SU-DHL-6 (cell line): ENCODE results near the gene KRT82.

Experiments used
- H2AFZ ChIP-seq: fragments of 200-600 bp; sonication (generic); 2 replicates; pipeline ENCODE4 v1.6.1; 2014; ENCODE audit warnings: low read depth, mild to moderate bottlenecking, moderate library complexity, mixed read lengths, antibody characterized with exemption, low read length; ENCODE audit not compliant: severe bottlenecking
- H3F3A ChIP-seq: fragments of 200-600 bp; shearing (Covaris generic); 2 replicates; pipeline ENCODE4 v1.6.0; 2016; ENCODE audit warnings: antibody characterized with exemption, mild to moderate bottlenecking; ENCODE audit not compliant: insufficient read depth
- H3K27ac ChIP-seq: fragments of 200-600 bp; sonication (generic); 2 replicates; pipeline ENCODE4 v1.5.1; 2016; ENCODE audit warnings: low read depth, mild to moderate bottlenecking, low read length, moderate library complexity, mixed read lengths
- H3K27me3 ChIP-seq: fragments of 200-600 bp; sonication (generic), shearing (Covaris generic); 2 replicates; pipeline ENCODE4 v1.6.0; 2014; ENCODE audit warnings: mild to moderate bottlenecking, low read length
- H3K36me3 ChIP-seq: fragments of 200-600 bp; sonication (generic); 2 replicates; pipeline ENCODE4 v1.6.1; 2014; ENCODE audit warnings: mild to moderate bottlenecking, low read length, mixed read lengths
- H3K4me2 ChIP-seq: fragments of 300-600, 200-600 bp; shearing (Covaris generic), sonication (generic); 2 replicates; pipeline ENCODE4 v1.6.0; 2014; ENCODE audit warnings: low read length, low read depth, mild to moderate bottlenecking; ENCODE audit not compliant: poor library complexity, severe bottlenecking
- H3K4me3 ChIP-seq: fragments of 200-600 bp; sonication (generic); 2 replicates; pipeline ENCODE4 v1.5.1; 2014; ENCODE audit warnings: antibody characterized with exemption, low read length, mild to moderate bottlenecking, mixed read lengths; ENCODE audit not compliant: insufficient read depth, poor library complexity, severe bottlenecking
- H3K79me2 ChIP-seq: fragments of 200-600 bp; sonication (generic); 2 replicates; pipeline ENCODE4 v1.6.1; 2014; ENCODE audit warnings: mild to moderate bottlenecking, low read length, moderate library complexity; ENCODE audit not compliant: insufficient read depth
- H3K9ac ChIP-seq: fragments of 200-600 bp; sonication (generic); 2 replicates; pipeline ENCODE4 v1.7.0; 2014; ENCODE audit warnings: mild to moderate bottlenecking, low read length
- H3K9me2 ChIP-seq: fragments of 200-600 bp; sonication (generic); replicated peaks from 2 replicates; pipeline ENCODE4 v1.6.1; 2014; ENCODE audit warnings: low read length; ENCODE audit not compliant: insufficient read depth
- H3K9me3 ChIP-seq: fragments of 200-600 bp; sonication (generic); 2 replicates; pipeline ENCODE4 v1.6.1; 2014; ENCODE audit warnings: low read length, mixed read lengths; ENCODE audit not compliant: insufficient read depth
- H4K20me1 ChIP-seq: fragments of 200-600 bp; sonication (generic); 2 replicates; pipeline ENCODE4 v1.6.1; 2014; ENCODE audit warnings: low read depth, mild to moderate bottlenecking, antibody characterized with exemption, low read length, moderate library complexity, mixed read lengths
- CTCF ChIP-seq: fragments of 200-600 bp; sonication (generic); IDR thresholded peaks from one replicate; pipeline ENCODE4 v1.5.1; 2017; ENCODE audit warnings: antibody characterized with exemption, mild to moderate bottlenecking, low read length, moderate library complexity; ENCODE audit not compliant: insufficient read depth, poor library complexity, severe bottlenecking
- EZH2phosphoT487 ChIP-seq: fragments of 200-600 bp; sonication (generic), shearing (Covaris generic); conservative IDR thresholded peaks from 2 replicates; pipeline ENCODE4 v1.6.1; 2018; ENCODE audit warnings: mild to moderate bottlenecking, antibody characterized with exemption, low read length, moderate library complexity, mixed read lengths

The KRT82 gene

GRCh38 chr12:52361553-52361952 lies 44.6 kb downstream of the KRT82 start:
- Histone ChIP-seq H4K20me1 (no peaks in the 10 kb centered on the region), H3K4me3 (no peak overlapping the region), H3K27ac (no peak overlapping the region), H3K9me3 (no peaks in the 10 kb centered on the region), H3K27me3 (no peaks in the 10 kb centered on the region), H3K36me3 (no peaks in the 10 kb centered on the region), H3F3A (no peaks in the 10 kb centered on the region), H3K4me2 (no peak overlapping the region), H3K9ac (no peak overlapping the region), H2AFZ (no peak overlapping the region), H3K9me2 (no peaks in the 10 kb centered on the region), H3K79me2 (no peaks in the 10 kb centered on the region)
- no peak for TF ChIP-seq CTCF
- TF ChIP-seq EZH2phosphoT487 = no peak

- no peaks in the 10 kb centered on the region for H3K79me2 ChIP-seq
- H2AFZ ChIP-seq = no peak overlapping the region
- TF ChIP-seq EZH2phosphoT487 (no peak), CTCF (no peak)
- H3K27me3 ChIP-seq = no peaks in the 10 kb centered on the region
- no peaks in the 10 kb centered on the region for H3K36me3 ChIP-seq
- no peak overlapping the region for H3K27ac ChIP-seq
- H3F3A ChIP-seq = no peaks in the 10 kb centered on the region
- no peak overlapping the region for H3K9ac ChIP-seq
- no peak overlapping the region for H3K4me2 ChIP-seq
- no peaks in the 10 kb centered on the region for H4K20me1 ChIP-seq
- H3K9me3 ChIP-seq = no peaks in the 10 kb centered on the region
- H3K9me2 ChIP-seq = no peaks in the 10 kb centered on the region
- no peak overlapping the region for H3K4me3 ChIP-seq
These were observed 45.4 kb downstream of the KRT82 start for GRCh38 chr12:52360663-52361271.

- Histone ChIP-seq H3K27ac (no peak overlapping the region), H3K79me2 (no peaks in the 10 kb centered on the region), H3F3A (no peaks in the 10 kb centered on the region), H2AFZ (no peak overlapping the region), H3K4me2 (no peak overlapping the region), H4K20me1 (no peaks in the 10 kb centered on the region), H3K9me2 (no peaks in the 10 kb centered on the region), H3K9me3 (no peaks in the 10 kb centered on the region), H3K27me3 (no peaks in the 10 kb centered on the region), H3K9ac (no peak overlapping the region), H3K4me3 (no peak overlapping the region), H3K36me3 (no peaks in the 10 kb centered on the region)
- no peak for TF ChIP-seq EZH2phosphoT487
- TF ChIP-seq CTCF = no peak
These were observed 46.0 kb downstream of the KRT82 start for GRCh38 chr12:52360106-52360662.
